ENCODE results near the gene ACSL6. TPM values are rescaled to one million over a fixed set of nuclear protein-coding genes. Genes with fewer than 3 reads are reported as not detected.

The ACSL6 gene
- total RNA-seq, 6 donors from 2014 or later, result 0.61 to 1.2 (median 0.74) TPM; not detected in 1

DNA sequence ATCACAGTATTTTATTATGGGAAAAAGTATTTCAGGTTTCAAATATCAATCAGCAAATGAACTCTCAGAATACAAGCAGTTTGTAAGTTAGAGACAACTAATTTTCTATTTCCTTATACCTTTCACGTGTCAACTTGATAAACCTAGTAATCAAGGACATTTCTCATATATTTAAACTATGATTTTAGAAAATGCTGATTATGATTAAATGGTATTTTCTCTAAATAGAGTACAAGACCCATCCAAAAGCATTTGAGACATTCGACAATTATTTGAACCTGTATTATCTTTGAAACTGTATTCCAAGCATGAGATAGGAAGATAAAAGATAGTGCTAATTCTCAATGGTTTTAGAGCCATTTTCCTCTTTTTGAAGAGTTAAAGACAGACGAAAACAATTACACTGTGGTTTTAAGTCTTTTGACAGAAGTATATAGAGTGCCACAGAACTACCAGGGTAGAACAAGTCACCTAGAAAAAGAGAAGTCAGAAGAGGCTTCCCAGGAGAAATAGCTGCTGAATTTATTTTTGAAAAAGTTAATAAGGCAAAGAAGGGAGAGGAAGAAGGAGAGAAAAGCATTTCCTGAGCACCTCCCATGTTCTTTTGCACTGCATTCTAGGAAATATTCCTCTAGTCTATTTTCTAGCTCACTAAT, 71.6 kb downstream of the ACSL6 start:
- Histone ChIP-seq H3K4me3 (no peak overlapping the region), H3K27me3 (no peaks in the 10 kb centered on the region), H3K36me3 (no peaks in the 10 kb centered on the region), H3K27ac (no peak overlapping the region), H3K9me3 (no peaks in the 10 kb centered on the region), H3K4me1 (no peaks in the 10 kb centered on the region)
- DNase-seq, result no peak
- TF ChIP-seq CTCF (IDR thresholded peaks at IDR 0.05) (no peak), EP300 (IDR thresholded peaks at IDR 0.05) (no peak), POLR2A (IDR thresholded peaks at IDR 0.05) (no peak), POLR2AphosphoS5 (IDR thresholded peaks at IDR 0.05) (no peak)
- ATAC-seq (ENCODE audit: low FRiP score in 2 of 2), result no peak
- 55 to 72% methylated on average over 3 of the region's 3 CpGs for whole genome bisulfite sequencing, 2 donors

DNA sequence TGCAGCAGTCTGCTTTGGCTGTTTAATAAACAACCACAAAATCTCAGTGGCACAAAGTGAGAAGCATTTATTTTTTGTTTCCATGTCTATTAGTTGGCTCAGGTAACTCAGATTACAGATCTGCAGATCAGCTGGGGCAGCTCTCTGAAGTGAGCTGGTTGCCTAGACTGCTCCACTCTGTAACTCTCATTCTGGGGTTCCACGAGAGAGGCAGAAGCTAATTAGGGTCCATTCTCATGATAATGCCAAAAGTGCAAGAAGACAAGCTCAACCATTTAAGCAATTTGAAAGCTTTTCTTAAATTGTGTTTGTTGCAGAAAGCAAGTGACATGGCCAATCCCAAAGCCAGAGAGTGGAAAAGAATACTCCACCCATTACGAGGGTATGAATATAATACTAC, 79.2 kb downstream of the ACSL6 start:
- H3K27ac ChIP-seq, result no peak overlapping the region
- H3K36me3 ChIP-seq, result no peaks in the 10 kb centered on the region
- ATAC-seq (ENCODE audit: low FRiP score in 2 of 2) (no peak), DNase-seq (no peak)
- WGBS, 2 donors, result 75 to 78% methylated on average over 2 of the region's 2 CpGs
- TF ChIP-seq EP300 (IDR thresholded peaks at IDR 0.05) (no peak), CTCF (IDR thresholded peaks at IDR 0.05) (no peak), POLR2A (IDR thresholded peaks at IDR 0.05) (no peak), POLR2AphosphoS5 (IDR thresholded peaks at IDR 0.05) (no peak)
- no peak overlapping the region for H3K4me3 ChIP-seq
- no peaks in the 10 kb centered on the region for H3K4me1 ChIP-seq
- H3K9me3 ChIP-seq, result peaks cover 8 to 17% (median 11%) of the 10 kb centered on the region in 4 donors
- no peaks in the 10 kb centered on the region for H3K27me3 ChIP-seq

DNA sequence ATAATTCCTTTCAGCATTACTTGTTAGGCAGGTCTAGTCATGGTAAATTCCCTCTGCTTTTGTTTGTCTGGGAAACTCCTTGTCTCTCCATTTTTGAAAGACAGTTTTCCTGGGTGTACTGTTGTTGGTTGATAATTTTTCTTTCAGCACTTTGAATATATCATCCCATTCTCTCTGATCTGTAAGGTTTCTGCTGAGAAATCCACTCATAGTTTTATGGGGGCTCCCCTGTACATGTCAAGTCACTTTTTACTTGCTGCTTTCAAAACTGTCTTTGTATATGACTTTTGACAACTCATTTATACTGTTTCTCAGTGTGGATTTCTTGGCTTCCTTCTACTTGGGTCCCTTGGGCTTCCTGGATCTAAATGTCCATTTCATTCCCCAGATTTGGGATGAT, 82.5 kb downstream of the ACSL6 start:
- no peak for ATAC-seq (ENCODE audit: low FRiP score in 2 of 2)
- no peaks in the 10 kb centered on the region for H3K4me1 ChIP-seq
- H3K9me3 ChIP-seq, result peaks cover 9 to 19% (median 15%) of the 10 kb centered on the region in 4 donors
- no peak for TF ChIP-seq POLR2A (IDR thresholded peaks at IDR 0.05)
- H3K27me3 ChIP-seq, result no peaks in the 10 kb centered on the region
- no peak overlapping the region for H3K4me3 ChIP-seq
- H3K27ac ChIP-seq, result no peak overlapping the region
- DNase-seq, result no peak
- no peaks in the 10 kb centered on the region for H3K36me3 ChIP-seq

DNA sequence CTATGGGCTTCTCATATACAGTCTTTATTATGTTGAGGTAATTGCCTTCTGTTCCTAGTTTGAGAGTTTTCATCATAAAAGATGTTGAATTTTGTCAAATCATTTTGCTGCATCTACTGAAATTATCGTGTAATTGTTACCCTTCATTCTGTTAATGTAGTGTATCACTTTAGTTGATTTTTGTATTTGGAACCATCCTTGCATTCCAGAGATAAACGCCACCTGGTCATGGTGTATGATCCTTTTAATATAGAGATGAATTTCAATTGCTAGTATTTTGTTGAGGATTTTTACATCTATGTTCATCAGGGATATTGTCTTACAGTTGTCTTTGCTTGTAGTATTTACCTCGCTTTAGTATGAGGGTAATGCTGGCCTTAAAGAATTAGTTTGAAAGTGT, 85.3 kb downstream of the ACSL6 start:
- H3K27me3 ChIP-seq, result no peaks in the 10 kb centered on the region
- ATAC-seq (ENCODE audit: low FRiP score in 2 of 2), result no peak
- no peaks in the 10 kb centered on the region for H3K36me3 ChIP-seq
- H3K4me3 ChIP-seq, result no peak overlapping the region
- no peaks in the 10 kb centered on the region for H3K4me1 ChIP-seq
- 61 to 89% methylated on average over 3 of the region's 3 CpGs for WGBS, 2 donors
- H3K9me3 ChIP-seq, result peaks cover 9 to 19% (median 15%) of the 10 kb centered on the region in 4 donors
- TF ChIP-seq POLR2AphosphoS5 (IDR thresholded peaks at IDR 0.05) (no peak), EP300 (IDR thresholded peaks at IDR 0.05) (no peak), POLR2A (IDR thresholded peaks at IDR 0.05) (no peak), CTCF (IDR thresholded peaks at IDR 0.05) (no peak)
- DNase-seq, result no peak
- H3K27ac ChIP-seq, result no peak overlapping the region

- no peaks in the 10 kb centered on the region for H3K27me3 ChIP-seq
- 39 to 62% methylated on average over 2 of the region's 2 CpGs for WGBS, 2 donors
- TF ChIP-seq POLR2A (IDR thresholded peaks at IDR 0.05), result no peak
- TF ChIP-seq POLR2AphosphoS5 (IDR thresholded peaks at IDR 0.05), result no peak
- TF ChIP-seq EP300 (IDR thresholded peaks at IDR 0.05), result no peak
- no peak for TF ChIP-seq CTCF (IDR thresholded peaks at IDR 0.05)
- ATAC-seq (ENCODE audit: low FRiP score in 2 of 2) (no peak), DNase-seq (no peak)
- no peak overlapping the region for H3K4me3 ChIP-seq
- no peaks in the 10 kb centered on the region for H3K4me1 ChIP-seq
- no peak overlapping the region for H3K27ac ChIP-seq
- no peaks in the 10 kb centered on the region for H3K9me3 ChIP-seq
- no peaks in the 10 kb centered on the region for H3K36me3 ChIP-seq
Observed at GRCh38 chr5:131916481-131916880, 95.0 kb downstream of the ACSL6 start.
